Measurements from ENCODE around the gene TPSD1.
A peak's percentile ranks its signal among the peaks of the same experiment; 100 is the strongest.
"Not testable (repeated sequence)": the region's sequence is repeated elsewhere in the genome, so short reads cannot be mapped to it uniquely, and the experiment has no call there.

TPSD1 gene

DNA sequence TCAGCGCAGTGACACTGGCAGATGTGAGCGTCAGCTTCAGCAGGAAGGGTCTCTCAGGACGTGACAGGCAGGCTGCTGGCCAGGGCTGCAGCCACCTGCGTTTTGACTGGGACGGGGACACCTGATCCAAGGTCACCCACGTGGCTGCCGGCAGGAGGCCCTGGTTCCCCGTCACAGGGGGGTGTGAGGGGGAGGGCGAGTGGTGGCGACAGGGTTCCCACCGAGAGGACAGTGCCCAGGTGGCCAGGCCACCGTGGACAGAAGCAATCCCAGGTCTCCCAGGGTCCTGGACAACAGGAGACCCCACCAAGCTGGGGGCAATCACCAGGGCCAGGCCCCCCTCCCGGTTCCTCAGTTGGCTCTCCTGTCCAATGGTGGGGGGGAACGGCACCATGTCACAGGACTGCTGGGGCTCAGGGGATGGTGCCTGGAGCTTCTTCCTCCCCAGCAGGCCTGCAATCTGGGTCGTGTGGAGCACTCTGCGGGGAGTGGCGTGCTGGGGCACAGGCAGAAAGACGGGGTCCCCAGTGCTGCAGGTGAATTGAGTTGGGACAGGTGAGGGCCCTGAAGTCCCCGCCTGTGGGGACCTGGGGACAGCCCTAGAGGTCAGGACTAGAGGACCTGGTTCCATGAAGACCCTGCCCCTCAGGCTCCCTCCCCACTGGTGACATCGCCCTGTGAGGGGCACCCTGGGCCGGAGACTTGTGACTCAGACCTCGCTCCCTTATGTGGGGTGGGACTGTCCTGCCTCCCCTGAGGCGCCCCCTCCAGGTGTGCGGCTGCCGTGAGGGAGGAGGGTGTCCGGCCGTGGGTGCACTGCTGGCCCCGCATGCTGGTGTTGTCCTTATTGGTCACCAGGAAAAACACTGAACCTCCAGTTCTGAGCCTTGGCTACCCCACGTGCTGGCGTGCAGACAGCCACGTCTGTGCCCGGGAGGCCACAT is 11.7 kb upstream of the TPSD1 start:
- DNase-seq: not testable (repeated sequence)

DNA sequence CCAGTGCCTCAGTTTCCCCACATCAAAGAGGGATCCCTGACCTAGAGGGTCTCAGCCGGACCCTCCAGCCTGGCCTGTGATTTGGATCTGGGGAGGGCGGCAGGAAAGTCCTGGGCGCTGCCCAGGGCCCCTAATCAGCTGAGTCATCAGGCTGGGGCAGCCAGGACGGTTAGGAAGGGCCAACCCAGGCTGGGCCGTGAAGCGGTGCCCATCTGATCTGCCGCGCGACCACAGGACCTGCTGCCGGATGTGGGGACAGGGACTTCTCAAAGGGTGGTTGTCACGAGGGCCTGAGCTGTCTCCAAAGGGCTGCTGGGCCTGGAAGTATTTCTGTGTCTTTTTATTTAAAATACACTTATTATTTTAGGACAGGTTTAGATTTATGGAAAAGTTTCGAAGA is 11.0 kb upstream of the TPSD1 start:
- no peak for DNase-seq

DNA sequence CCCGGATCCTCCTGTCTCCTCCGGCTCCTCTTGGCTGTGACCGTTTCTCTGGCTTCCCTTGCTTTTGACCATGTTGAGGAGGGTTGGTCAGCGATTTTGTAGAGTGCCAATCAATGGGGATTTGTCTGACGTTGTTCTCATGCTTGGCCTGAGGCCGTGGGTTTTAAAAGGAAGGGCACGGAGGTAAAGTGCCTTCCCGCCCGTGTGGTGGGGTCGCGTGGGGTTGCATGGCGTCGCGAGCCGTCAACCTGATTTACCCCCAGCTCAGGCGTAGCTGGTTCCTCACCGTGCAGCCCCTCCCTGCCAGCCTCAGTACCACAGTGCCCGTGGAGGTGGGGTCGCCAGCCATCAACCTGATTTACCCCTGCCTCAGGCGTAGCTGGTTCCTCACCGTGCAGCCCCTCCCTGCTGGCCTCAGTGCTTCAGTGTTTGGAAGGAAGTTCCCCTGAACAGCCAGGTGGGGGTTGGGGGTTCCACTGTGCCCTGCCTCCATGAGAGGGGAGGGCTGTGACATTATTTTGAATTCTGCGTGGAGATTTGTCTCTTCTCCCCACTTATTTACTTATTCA is 10.3 kb upstream of the TPSD1 start:
- DNase-seq: no peak

DNA sequence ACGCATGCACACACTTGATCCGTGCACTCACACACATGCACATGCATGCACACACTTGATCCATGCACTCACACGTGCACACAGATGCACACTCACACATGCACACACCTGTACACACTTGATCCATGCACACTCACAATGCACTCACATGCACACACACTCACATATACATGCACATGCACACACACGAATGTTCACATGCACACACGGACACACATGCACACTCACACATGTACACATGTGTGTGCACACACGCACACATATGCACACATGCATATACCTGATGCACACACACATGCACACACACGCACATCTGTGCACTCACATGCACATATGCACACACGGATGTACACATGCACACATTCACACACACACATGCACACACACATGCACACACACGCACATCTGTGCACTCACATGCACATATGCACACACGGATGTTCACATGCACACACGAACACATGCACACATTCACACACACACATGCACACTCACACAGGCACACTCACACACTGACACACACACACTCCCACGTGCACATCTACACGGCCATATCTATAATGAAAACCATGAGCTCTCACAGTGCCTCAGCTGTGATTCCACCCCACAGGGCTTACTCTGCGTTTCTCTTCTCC is 7.8 kb upstream of the TPSD1 start:
- not testable (repeated sequence) for DNase-seq

DNA sequence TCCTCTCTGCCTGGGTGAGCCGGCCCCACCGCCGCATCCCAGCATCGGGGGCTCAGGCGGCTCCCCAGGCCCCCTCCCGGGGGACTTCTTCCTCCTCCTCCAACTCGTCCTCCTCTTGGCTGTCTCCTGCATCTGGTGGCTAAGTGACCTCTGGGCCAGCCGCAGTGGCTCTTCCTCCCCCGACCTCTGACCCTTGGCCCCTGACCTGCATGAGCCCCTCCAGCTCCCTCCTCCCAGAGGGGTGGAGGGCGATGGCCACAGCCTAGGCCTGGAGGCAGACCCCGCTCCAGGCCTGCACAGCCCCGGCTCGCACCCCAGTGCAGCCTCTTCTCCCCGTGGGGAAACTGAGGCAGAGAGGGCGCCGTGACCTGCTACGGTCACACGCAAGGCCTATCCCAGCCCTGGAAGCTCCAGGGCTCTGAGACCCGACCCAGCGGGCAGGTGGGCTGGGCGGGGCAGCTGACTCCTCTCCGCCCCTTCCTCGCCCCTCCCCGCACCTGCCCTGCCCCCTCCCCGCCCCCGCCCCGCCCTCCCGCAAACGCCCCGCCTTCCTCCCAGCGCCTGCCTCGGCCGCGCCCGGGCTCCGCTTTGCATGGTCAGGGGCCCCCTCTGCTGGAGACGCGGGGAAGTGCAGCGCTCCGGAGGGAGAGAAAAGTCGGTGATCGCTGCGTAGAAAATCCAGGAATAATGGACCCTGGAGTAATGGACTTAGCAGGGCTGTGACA is 6.7 kb upstream of the TPSD1 start:
- DNase-seq: not testable (repeated sequence)

DNA sequence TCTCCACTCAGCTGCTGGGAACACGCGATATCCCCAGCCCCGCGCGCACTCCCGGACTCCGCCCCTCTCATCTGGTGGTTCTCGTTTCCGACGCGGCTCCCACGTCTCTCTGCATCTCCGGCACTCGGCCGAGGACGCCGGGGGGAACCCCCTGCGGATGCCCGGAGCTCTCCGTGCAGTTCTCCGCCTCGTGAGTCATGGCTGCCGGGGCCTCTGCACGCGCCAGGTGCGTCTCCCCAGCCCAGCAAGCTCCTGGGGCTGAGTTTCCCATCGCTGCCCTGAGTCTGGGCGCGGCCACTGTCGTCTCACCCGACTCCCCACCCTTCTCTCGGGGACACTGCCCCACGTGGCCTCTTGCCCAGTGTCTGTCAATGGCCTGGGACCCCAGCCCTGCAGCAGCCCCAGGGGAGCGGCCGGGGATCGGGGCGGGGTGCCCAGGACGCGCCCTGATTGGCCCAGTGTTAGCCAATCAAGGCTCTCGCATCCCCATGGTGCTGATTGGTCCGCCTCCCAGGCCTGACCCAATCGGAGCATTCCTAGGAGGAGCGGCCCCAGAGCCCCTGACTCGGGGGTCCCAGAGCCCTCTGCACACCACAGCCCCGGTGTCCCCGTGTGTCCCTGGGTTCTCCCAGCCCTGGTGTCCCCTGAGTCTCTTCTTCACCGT is 2.0 kb upstream of the TPSD1 start:
- not testable (repeated sequence) for DNase-seq

DNA sequence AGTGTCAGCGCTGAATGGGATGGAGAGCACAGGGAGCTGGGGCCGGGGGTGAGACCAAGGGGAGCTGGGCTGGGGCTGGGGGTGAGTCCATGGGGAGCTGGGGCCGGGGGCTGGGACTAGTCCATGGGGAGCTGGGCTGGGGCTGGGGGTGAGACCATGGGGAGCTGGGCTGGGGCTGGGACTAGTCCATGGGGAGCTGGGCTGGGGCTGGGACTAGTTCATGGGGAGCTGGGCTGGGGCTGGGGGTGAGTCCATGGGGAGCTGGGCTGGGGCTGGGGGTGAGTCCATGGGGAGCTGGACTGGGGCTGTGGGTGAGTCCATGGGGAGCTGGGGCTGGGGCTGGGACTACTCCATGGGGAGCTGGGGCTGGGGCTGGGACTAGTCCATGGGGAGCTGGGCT is 1.0 kb upstream of the TPSD1 start:
- DNase-seq: not testable (repeated sequence)

DNA sequence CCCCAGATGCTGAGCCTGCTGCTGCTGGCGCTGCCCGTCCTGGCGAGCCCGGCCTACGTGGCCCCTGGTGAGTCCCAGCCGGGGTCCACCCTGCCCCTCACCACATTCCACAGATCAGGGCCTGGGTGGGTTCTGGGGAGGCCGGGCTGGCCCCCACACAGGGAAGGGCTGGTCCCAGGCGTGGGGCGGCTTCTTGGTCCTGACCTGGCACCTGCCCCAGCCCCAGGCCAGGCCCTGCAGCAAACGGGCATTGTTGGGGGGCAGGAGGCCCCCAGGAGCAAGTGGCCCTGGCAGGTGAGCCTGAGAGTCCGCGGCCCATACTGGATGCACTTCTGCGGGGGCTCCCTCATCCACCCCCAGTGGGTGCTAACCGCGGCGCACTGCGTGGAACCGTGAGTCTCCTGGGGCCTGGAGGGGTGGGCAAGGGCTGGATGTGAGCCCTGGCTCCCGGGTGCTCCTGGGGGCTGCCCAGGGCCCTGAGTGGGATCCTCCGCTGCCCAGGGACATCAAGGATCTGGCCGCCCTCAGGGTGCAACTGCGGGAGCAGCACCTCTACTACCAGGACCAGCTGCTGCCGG is 516 bp downstream of the TPSD1 start:
- not testable (repeated sequence) for DNase-seq

DNA sequence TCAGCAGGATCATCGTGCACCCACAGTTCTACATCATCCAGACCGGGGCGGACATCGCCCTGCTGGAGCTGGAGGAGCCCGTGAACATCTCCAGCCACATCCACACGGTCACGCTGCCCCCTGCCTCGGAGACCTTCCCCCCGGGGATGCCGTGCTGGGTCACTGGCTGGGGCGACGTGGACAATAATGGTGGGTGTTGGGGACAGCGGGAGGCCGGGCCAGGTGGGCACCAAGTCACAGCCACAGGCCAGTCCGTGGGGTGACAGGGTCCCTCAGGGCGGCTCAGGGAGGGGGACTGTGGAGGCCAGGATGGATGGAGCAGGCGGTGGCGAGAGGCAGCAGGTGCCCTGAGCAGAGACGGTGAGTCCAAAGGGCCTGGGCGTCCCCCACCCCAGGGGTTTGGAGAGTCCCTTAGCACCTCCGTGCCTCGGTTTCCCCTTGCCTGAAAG is 1.0 kb downstream of the TPSD1 start:
- DNase-seq: no peak

DNA sequence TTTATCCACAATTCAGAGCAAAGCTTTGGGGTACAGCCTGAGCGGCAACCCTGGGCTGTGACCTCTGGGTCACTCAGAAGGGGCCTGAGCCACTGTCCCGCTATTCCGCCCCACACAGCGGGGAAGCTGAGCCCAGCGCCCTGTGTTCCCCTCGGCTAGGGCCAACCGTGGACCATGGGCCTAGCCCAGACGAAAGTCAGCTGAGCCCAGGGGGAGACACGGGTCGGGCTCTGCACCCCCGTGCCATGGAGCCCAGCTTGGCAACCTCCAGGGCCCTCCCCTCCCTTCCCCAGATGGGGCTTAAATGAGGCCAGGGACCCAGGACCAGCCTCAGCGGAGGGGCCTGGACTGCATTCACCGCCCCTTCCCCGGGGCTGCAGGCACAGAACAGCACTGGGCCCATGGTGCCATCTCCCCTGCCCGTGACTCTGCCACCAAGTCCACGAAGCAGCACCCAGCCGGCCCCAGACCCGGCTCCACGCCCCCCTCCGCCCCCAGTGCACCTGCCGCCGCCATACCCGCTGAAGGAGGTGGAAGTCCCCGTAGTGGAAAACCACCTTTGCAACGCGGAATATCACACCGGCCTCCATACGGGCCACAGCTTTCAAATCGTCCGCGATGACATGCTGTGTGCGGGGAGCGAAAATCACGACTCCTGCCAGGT is 1.8 kb downstream of the TPSD1 start:
- DNase-seq: no peak

DNA sequence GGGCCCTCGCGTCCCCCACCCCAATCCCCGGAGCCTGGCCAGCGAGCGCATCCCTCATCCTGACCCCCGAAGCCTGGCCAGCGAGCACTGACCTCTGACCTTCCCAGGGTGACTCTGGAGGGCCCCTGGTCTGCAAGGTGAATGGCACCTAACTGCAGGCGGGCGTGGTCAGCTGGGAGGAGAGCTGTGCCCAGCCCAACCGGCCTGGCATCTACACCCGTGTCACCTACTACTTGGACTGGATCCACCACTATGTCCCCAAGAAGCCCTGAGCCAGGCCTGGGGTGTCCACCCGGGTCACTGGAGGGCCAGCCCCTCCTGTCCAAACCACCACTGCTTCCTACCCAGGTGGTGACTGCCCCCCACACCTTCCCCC is 2.3 kb downstream of the TPSD1 start:
- DNase-seq: peak; percentile 65

DNA sequence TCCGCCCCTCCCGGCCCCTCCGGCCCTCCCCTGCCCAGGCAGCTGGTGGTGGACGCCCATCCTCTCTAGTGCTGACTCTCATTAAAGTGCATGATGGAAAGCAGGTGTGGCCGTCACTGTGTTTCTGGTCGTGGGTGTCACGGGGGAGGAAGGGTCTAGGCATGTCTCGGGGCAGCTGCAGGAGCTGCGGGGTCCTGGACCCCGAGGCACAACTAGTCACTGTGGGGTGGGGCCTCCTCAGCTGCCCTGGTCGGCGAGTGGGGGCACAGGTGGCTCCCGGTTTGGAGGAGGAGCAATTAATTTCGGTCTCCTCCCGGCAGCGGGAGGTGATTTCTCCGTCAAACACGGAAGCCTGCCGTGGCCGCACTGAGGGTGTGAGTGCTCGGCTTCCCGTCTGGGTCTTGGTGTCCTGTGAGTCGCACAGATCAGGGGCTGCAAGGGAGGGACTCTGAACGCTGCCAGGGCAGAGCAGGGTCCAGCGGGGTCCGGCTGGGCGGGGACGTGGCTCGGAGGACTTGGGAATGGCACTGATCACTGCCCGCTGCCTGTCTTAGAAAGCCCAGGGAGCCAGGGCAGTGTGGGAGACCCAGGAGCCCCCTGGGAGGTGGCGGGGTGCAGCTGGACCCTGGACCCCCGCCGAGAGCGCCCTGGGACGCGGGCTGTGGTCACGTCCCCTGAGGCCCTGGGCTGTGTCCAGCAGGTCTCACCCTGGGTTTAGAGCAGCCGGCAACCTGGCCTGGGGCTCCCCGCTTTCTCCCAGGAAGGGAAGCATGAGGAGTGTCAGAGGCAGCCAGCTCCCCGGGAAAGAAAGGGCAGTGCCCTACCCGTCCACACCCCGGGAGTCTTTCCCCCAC is 3.3 kb downstream of the TPSD1 start:
- DNase-seq: peak; percentile 73

DNA sequence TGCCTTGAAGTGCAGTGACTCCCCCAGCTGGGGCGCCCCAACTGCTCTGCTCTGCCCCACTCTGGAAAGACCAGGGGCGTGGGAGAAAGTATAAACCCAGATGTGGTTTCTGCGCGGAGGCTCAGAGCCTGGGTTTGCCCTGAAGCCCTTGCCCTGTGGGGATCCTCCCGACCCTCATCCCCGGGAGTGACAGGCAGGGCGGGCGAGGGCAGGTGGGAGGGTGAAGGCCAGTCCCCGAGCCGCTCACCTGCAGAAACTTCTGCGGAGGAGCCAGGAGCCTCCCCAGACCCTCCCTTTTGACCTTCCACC is 3.8 kb downstream of the TPSD1 start:
- DNase-seq: no peak

DNA sequence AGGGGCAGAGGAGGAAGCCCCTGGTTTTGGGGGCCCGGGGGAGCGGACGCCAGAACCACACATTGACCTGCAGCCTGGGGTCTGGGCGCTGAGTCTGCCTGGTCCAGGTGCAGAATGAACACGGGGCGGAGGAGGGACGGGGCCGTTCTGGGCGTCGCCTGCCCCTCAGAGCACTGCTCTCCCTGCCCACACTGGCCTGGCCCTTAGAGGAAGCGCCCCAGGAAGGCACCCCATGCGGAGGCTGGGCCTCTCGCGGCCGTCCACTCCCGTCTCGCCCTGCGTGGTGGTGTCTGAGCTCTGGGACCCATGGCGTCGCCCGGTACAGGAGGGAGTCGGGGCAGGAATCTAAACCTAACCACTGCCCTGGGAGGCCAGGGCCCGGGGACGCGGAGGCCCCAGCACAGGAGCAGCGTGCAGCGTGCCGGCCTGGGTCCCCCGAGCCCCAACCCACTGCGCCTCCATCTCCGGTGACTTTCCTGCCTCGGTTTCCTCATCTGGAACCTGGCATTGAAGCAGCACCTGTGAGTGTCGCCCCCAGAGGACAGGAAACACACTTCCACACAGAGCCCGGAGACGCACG is 4.3 kb downstream of the TPSD1 start:
- no peak for DNase-seq

DNA sequence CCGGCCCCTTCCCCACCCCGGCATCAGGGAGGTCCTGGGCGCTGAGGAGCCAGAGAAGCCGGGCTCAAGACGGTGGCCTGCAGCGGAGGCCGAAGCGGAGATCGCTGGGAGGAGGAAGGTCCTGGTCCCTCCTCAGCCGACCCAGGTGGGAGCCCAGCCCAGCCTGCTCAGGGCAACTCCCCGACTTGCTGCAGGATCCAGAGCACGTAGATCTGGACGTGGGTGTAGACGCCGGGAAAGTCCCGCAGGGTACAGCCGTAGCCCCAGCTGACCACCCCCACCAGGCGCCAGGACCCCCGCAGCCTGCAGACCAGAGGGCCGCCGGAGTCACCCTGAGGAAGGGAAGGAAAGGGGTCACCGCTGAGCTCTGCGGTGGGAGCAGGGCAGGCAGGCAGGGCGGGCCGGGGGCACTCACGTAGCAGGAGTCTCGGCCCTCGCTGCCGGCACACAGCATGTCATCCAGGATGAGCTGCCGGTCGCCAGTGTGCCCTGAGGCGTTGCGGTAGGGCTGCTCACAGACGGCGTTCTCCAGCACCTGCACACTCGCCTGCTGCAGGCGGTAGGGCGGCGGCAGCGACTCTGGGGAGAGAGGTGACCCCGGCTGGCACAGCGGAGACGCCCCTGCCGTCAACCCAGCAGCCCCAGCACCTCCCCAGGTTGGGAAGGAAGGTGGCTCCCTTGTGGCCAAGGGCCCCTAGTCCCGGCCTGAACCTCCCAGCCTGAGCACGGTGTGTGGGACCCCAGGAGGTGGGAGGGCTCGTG is 5.4 kb downstream of the TPSD1 start:
- peak; percentile 93 for DNase-seq

DNA sequence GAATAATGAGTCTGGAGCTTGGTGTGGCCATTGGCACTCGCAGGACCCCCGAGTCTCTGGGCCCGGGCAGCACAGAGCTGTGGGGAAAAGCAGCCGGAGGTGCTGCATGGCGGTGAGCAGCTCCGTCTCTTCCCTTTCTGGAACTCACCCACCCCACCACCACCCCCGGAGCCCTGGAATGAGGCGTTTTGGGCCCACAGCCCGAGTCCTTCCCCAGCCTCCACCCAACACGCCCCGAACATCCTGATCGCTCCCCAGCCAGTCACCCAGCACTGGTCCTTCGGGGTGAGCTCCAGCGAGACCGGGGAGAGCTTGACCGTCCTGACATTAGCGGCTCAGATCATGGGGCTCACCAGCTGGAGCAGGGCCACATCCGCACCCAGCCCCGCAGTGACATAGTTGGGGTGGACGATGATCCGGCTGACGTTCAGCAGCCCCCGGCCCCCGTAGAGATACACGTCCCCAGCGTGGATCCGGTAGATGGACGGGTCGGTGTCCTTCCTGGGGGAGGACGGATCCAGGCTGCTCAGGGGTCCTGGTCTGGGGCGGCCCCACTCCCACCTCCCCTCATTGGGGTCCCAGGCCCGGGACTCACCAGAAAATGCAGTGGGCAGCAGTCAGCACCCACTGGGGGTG is 6.5 kb downstream of the TPSD1 start:
- no peak for DNase-seq

DNA sequence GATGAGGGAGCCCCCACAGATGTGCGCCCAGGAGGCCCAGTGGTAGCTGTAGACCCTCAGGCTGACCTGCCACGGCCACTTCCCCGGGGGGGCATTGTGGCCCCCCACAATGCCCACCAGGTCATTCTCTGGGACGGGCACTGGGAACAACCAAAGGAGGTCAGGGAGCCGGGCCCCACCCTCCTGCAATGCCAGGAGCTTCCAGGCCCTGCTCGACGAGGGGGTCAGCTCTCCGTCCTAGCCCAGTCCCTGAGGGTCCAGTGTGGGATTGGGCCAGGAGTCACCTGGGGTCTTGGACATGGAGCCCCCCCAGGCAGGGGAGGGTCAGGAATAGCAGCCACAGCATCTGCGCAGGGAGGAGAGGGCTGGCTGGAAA is 7.0 kb downstream of the TPSD1 start:
- no peak for DNase-seq

DNA sequence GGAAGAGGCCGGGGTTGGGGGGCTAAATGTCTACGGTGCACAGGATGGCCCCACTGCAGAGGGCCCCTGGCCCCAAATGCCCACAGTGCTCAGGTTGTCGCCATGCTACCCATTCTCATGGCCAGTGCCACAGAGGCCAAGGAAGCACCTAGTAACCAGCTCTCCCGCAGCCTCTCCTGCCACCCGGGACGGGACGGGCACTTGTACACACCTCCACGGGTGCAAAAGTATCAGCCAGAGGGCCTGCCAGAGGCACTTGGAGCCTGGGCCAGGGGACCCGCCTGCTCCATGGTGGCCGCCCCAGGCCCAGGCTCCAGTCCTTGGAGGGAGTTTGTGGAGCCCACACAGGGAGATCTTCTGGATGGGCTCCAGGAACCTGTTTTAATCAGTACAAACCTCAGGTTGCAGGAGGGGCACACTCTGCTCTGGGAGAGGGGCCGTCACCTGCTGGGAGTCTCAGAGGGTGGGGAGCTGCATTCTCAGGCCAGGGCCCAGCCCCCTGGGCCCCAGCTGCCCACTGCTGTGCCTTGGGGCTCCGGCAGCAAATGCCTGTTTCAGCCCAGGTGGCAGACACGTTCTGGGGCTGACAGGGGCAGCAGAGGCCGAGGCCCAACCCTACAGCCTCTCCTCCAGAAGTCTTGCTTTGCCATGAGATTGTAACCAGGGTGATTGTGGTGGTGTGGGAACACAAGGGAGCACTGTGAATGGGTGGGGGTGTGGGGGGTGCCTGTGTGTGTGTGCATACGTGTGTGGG is 7.9 kb downstream of the TPSD1 start:
- DNase-seq: no peak

Measured in RPMI8226 (cell line).